ENCODE data around the gene YIPF5. TPM values are rescaled to one million over a fixed set of nuclear protein-coding genes. Genes with fewer than 3 reads are reported as not detected.

YIPF5 gene
- total and polyA plus RNA-seq, 4 donors, result 10.6 to 51.9 (median 34.1) TPM

DNA sequence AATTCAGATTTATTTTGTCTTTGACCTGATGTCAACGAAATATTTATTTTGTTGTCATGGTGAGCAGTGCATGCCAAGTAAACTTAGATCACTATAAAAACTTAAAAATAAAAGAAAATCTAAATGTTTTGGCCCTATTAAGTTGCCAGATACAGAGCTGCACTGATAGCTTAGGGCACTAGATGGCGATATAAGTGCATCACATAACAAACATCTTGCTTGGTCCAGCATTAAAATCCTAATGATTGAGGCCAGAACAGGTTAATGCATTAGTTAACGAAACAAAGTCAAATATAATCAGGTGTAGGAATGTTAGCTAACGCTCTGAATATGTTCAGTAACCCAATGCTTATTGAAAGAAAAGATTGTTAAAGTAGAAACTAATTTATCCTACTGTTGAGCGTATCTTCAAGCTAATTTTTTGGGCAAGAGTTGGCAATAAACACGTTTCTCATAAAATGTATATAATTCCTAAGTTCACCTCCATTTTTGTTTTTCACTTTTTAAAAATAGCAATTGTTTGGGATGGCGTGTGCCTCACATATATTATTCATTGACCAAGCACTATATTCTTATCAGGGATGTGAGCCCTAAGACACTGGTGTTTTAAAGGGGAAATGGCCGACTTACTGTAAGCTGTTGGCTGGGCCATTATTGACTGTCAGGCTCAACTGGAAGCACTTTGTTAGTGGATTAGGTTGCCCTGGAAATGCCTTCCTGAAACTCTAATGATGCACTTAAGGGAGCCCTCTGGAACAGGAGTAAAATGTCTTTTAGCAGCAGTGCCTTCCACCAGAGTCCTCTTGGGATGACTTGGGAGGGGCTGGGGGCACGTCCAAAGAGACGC, 33.5 kb upstream of the YIPF5 start:
- no peak overlapping the region for H3K4me3 ChIP-seq
- 37 to 39% methylated on average over 10 of the region's 10 CpGs for WGBS, 2 donors
- H3K4me1 ChIP-seq (ENCODE audit: control insufficient read depth in 5 of 5, insufficient read depth in 5 of 5, low read length in 5 of 5), result peaks cover 0 to 18% (median 2%) of the 10 kb centered on the region in 5 donors
- H3K27ac ChIP-seq (ENCODE audit: low read depth in 1 of 2, low read length in 1 of 2), result no peak overlapping the region
- H3K9me3 ChIP-seq (ENCODE audit: control insufficient read depth in 4 of 4, insufficient read depth in 3 of 4, low read length in 3 of 4), result no peaks in the 10 kb centered on the region
- peaks cover 0 to 54% (median 25%) of the 10 kb centered on the region in 3 donors for H3K27me3 ChIP-seq (ENCODE audit: control insufficient read depth in 3 of 3, insufficient read depth in 3 of 3, low read length in 2 of 3)
- DNase-seq (peak; percentile 60 to 85 (median 82)), ATAC-seq (ENCODE audit: insufficient read depth, low FRiP score) (peak; percentile 61)
- no peak overlapping the region for H3K9ac ChIP-seq (ENCODE audit: insufficient read depth in 1 of 2, low read length in 2 of 2)
- H3K36me3 ChIP-seq (ENCODE audit: control insufficient read depth in 4 of 4, insufficient read depth in 4 of 4, low read length in 4 of 4), result no peaks in the 10 kb centered on the region
- TF ChIP-seq, protein P1, sequence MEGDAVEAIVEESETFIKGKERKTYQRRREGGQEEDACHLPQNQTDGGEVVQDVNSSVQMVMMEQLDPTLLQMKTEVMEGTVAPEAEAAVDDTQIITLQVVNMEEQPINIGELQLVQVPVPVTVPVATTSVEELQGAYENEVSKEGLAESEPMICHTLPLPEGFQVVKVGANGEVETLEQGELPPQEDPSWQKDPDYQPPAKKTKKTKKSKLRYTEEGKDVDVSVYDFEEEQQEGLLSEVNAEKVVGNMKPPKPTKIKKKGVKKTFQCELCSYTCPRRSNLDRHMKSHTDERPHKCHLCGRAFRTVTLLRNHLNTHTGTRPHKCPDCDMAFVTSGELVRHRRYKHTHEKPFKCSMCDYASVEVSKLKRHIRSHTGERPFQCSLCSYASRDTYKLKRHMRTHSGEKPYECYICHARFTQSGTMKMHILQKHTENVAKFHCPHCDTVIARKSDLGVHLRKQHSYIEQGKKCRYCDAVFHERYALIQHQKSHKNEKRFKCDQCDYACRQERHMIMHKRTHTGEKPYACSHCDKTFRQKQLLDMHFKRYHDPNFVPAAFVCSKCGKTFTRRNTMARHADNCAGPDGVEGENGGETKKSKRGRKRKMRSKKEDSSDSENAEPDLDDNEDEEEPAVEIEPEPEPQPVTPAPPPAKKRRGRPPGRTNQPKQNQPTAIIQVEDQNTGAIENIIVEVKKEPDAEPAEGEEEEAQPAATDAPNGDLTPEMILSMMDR (IDR thresholded peaks at IDR 0.05; ENCODE audit: control extremely low read depth, extremely low read depth), result peak; percentile 81

DNA sequence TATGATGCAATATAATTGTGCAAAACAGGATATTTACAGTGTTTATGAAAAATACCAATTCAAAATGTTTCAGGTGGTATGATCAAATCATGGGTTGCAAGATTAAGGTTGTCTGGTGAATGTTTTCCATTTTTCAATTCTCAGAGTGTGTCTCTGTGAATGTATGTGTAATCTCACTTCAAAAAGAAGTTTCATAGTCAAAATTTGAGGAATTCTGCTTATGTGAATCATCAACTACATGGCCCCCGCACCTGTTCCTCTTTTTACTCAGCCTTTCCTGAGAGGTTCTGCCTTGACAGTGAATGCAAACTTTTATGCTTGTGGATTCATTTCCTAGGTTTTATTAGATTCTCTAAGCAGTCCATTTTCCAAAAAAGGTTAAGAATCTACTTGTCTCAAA, 32.3 kb upstream of the YIPF5 start:
- ATAC-seq (ENCODE audit: insufficient read depth, low FRiP score), result no peak
- WGBS, 2 donors, result 24 to 68% methylated on average over 1 of the region's 1 CpG
- no peaks in the 10 kb centered on the region for H3K36me3 ChIP-seq (ENCODE audit: control insufficient read depth in 4 of 4, insufficient read depth in 4 of 4, low read length in 4 of 4)
- peaks cover 0 to 18% (median 2%) of the 10 kb centered on the region in 5 donors for H3K4me1 ChIP-seq (ENCODE audit: control insufficient read depth in 5 of 5, insufficient read depth in 5 of 5, low read length in 5 of 5)
- no peaks in the 10 kb centered on the region for H3K9me3 ChIP-seq (ENCODE audit: control insufficient read depth in 4 of 4, insufficient read depth in 3 of 4, low read length in 3 of 4)
- no peak overlapping the region for H3K9ac ChIP-seq (ENCODE audit: insufficient read depth in 1 of 2, low read length in 2 of 2)
- no peak for DNase-seq
- H3K27ac ChIP-seq (ENCODE audit: low read depth in 1 of 2, low read length in 1 of 2), result no peak overlapping the region
- TF ChIP-seq, protein P1 (IDR thresholded peaks at IDR 0.05; ENCODE audit: control extremely low read depth, extremely low read depth), result no peak
- no peak overlapping the region for H3K4me3 ChIP-seq
- H3K27me3 ChIP-seq (ENCODE audit: control insufficient read depth in 3 of 3, insufficient read depth in 3 of 3, low read length in 2 of 3), result peaks cover 0 to 48% (median 25%) of the 10 kb centered on the region in 3 donors

DNA sequence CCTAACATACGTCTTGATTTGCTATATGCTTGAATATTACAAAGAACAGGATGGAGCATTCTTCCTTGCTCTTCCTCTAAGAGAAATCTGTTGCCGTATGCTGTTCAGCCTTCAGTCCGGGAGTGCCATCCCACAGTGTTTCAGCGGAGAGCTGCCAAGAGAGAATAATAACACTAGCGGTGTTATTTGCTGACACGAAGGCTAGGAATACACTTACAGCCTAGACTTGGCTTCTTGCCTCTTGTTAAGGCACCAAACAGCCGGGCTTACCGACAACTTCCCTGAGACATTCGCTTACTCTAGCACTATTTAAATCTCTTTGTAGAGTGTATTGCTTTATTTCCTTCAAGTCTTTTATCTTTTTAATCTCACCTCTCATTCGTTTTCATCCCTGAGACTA, 31.6 kb upstream of the YIPF5 start:
- 34 to 60% methylated on average over 10 of the region's 10 CpGs for WGBS, 2 donors
- TF ChIP-seq, protein P1 (IDR thresholded peaks at IDR 0.05; ENCODE audit: control extremely low read depth, extremely low read depth), result no peak
- no peak overlapping the region for H3K27ac ChIP-seq (ENCODE audit: low read depth in 1 of 2, low read length in 1 of 2)
- peaks cover 0 to 43% (median 23%) of the 10 kb centered on the region in 3 donors for H3K27me3 ChIP-seq (ENCODE audit: control insufficient read depth in 3 of 3, insufficient read depth in 3 of 3, low read length in 2 of 3)
- no peak overlapping the region for H3K9ac ChIP-seq (ENCODE audit: insufficient read depth in 1 of 2, low read length in 2 of 2)
- H3K4me1 ChIP-seq (ENCODE audit: control insufficient read depth in 5 of 5, insufficient read depth in 5 of 5, low read length in 5 of 5), result peaks cover 0 to 18% (median 2%) of the 10 kb centered on the region in 5 donors
- ATAC-seq (ENCODE audit: insufficient read depth, low FRiP score) (no peak), DNase-seq (peak in 1 of 3 donors; percentile 29)
- H3K36me3 ChIP-seq (ENCODE audit: control insufficient read depth in 4 of 4, insufficient read depth in 4 of 4, low read length in 4 of 4), result no peaks in the 10 kb centered on the region
- H3K9me3 ChIP-seq (ENCODE audit: control insufficient read depth in 4 of 4, insufficient read depth in 3 of 4, low read length in 3 of 4), result no peaks in the 10 kb centered on the region
- no peak overlapping the region for H3K4me3 ChIP-seq
